Breast epithelium (tissue), 4 donors: Measurements from ENCODE around the gene ABHD12B. TPM values are rescaled to one million over a fixed set of nuclear protein-coding genes. Genes with fewer than 3 reads are reported as not detected.

Experiments used
- DNase-seq, 2 donors: peaks; one replicate each; pipeline ENCODE4 v3.0.0-alpha.2; 2019; ENCODE audit warnings: low spot score in 2 of 2
- H3K27ac ChIP-seq, 2 donors: fragments of 200-600 bp; sonication (generic) in 1 of 2; one replicate each; pipeline ENCODE4 v1.5.1; 2016 to 2019; ENCODE audit warnings: mild to moderate bottlenecking in 1 of 2
- H3K27me3 ChIP-seq, 2 donors: fragments of 200-600 bp; sonication (generic) in 1 of 2; one replicate each; pipeline versions ENCODE4 v1.5.1 to v1.6.0; 2017 to 2019; ENCODE audit warnings: control low read depth in 1 of 2, mild to moderate bottlenecking in 1 of 2
- H3K36me3 ChIP-seq: fragments of 200-600 bp; one replicate; pipeline ENCODE4 v1.5.1; 2019
- H3K4me1 ChIP-seq, 2 donors: fragments of 200-600 bp; sonication (generic); one replicate each; pipeline ENCODE4 v1.5.1; 2016 to 2019; ENCODE audit warnings: control low read depth in 1 of 2
- H3K4me3 ChIP-seq, 3 donors: fragments of 200-600 bp; sonication (generic); 1 replicate in 2 of 3; 2 replicates in 1 of 3; pipeline ENCODE4 v1.5.1; 2016 to 2019; ENCODE audit warnings: mild to moderate bottlenecking in 3 of 3, moderate library complexity in 2 of 3
- H3K9me3 ChIP-seq, 2 donors: fragments of 200-600 bp; sonication (generic) in 1 of 2; one replicate each; pipeline ENCODE4 v1.5.1; 2016 to 2019; ENCODE audit warnings: control low read depth in 1 of 2
- CTCF ChIP-seq, 3 donors: fragments of 450-650 bp; IDR thresholded peaks; one replicate each; pipeline ENCODE4 v1.5.1; 2016 to 2017; ENCODE audit warnings: antibody characterized with exemption in 3 of 3, mild to moderate bottlenecking in 3 of 3, moderate library complexity in 3 of 3
- POLR2A ChIP-seq: fragments of 450-650 bp; IDR thresholded peaks from one replicate; pipeline ENCODE4 v1.6.1; 2016; ENCODE audit warnings: antibody characterized with exemption, mild to moderate bottlenecking, moderate library complexity
- POLR2AphosphoS5 ChIP-seq, 3 donors: sonication (generic); formaldehyde crosslinking; IDR thresholded peaks; one replicate each; pipeline ENCODE4 v1.6.1; 2017; ENCODE audit warnings: antibody characterized with exemption in 3 of 3
- intact Hi-C: fragments of 100-400 bp; cut with DNase I; formaldehyde crosslinking; loops from one replicate; pipeline ENCODE4 v1.15.1; 2023; ENCODE audit warnings: low total_unique reads
- total RNA-seq, 3 donors: library from RNA; depleted of rRNA; stranded (reverse); fragments of >200 nt; gene quantifications; one replicate each; pipeline ENCODE4 v1.1.0, GENCODE V29; 2016

Gene ABHD12B
- total RNA-seq, 3 donors from 2014 or later = not detected

- H3K9me3 ChIP-seq = no peaks in the 10 kb centered on the region
- no peak for TF ChIP-seq POLR2A
- TF ChIP-seq CTCF (IDR thresholded peaks at IDR 0.05) = no peak
- peak in 1 of 3 donors; percentile 25 for TF ChIP-seq POLR2AphosphoS5 (IDR thresholded peaks at IDR 0.05)
- peak overlapping the region; percentile 88 to 99 (median 91) for H3K4me3 ChIP-seq
- peak; percentile 29 to 54 for DNase-seq
- intact Hi-C loops = no loop called here
- H3K36me3 ChIP-seq = no peaks in the 10 kb centered on the region
- peak overlapping the region; percentile 76 to 92 for H3K27ac ChIP-seq
- no peaks in the 10 kb centered on the region for H3K27me3 ChIP-seq
- H3K4me1 ChIP-seq = no peaks in the 10 kb centered on the region
Observed at GRCh38 chr14:50830044-50830931, 41.6 kb upstream of the ABHD12B start.

- peak; percentile 41 to 65 for DNase-seq
- TF ChIP-seq CTCF (IDR thresholded peaks at IDR 0.05) = no peak
- peak in 2 of 3 donors; percentile 18 to 30 for TF ChIP-seq POLR2AphosphoS5 (IDR thresholded peaks at IDR 0.05)
- Histone ChIP-seq H3K4me3 (peak within 1 kb of the TSS; percentile 88 to 99 (median 91)), H3K4me1 (no peaks in the 10 kb centered on the region), H3K36me3 (no peaks in the 10 kb centered on the region), H3K27ac (peak within 1 kb of the TSS; percentile 76 to 92), H3K9me3 (no peaks in the 10 kb centered on the region), H3K27me3 (no peaks in the 10 kb centered on the region)
- intact Hi-C loops = no loop called here
Observed at GRCh38 chr14:50830932-50831725, 40.7 kb upstream of the ABHD12B start, which contains the start of gene NIN. NIN (minus strand) TSS chr14:50831162; CDS start chr14:50822056, 9,106 bp downstream.

- no peaks in the 10 kb centered on the region for H3K36me3 ChIP-seq
- intact Hi-C loops = no loop called here
- no peaks in the 10 kb centered on the region for H3K4me1 ChIP-seq
- no peaks in the 10 kb centered on the region for H3K9me3 ChIP-seq
- H3K27ac ChIP-seq = peak overlapping the region; percentile 76 to 92
- no peaks in the 10 kb centered on the region for H3K27me3 ChIP-seq
- TF ChIP-seq POLR2AphosphoS5 (IDR thresholded peaks at IDR 0.05) (no peak), POLR2A (no peak), CTCF (IDR thresholded peaks at IDR 0.05) (no peak)
- H3K4me3 ChIP-seq = peak overlapping the region; percentile 88 to 99 (median 91)
- no peak for DNase-seq
Observed at GRCh38 chr14:50831726-50832168, 40.1 kb upstream of the ABHD12B start.

- Histone ChIP-seq H3K27ac (no peak overlapping the region), H3K27me3 (no peaks in the 10 kb centered on the region), H3K4me1 (no peaks in the 10 kb centered on the region), H3K4me3 (no peak overlapping the region), H3K36me3 (no peaks in the 10 kb centered on the region), H3K9me3 (no peaks in the 10 kb centered on the region)
- DNase-seq = no peak
- no peak for TF ChIP-seq POLR2A
- no peak for TF ChIP-seq CTCF (IDR thresholded peaks at IDR 0.05)
- no peak for TF ChIP-seq POLR2AphosphoS5 (IDR thresholded peaks at IDR 0.05)
- intact Hi-C loops = no loop called here
Observed at GRCh38 chr14:50832935-50833630, 38.8 kb upstream of the ABHD12B start.
